GM12801 (cell line): Measurements from ENCODE around the gene MS4A12.

Experiments
- CTCF ChIP-seq: IDR thresholded peaks from one replicate; pipeline ENCODE4 v1.5.1; 2011; ENCODE audit warnings: control low read depth; ENCODE audit not compliant: insufficient read length; ENCODE audit errors: extremely low read depth

The MS4A12 gene

GRCh38 chr11:60492488-60493009 is at the start of gene MS4A12:
Gene MS4A12 (plus strand): TSS chr11:60492778. CDS start chr11:60497319, 4,541 bp downstream.
- TF ChIP-seq CTCF, result no peak

- TF ChIP-seq CTCF, result no peak
These were observed 45.5 kb upstream of the MS4A12 start for GRCh38 chr11:60447070-60447469.

GRCh38 chr11:60447846-60448245 is 44.7 kb upstream of the MS4A12 start:
- no peak for TF ChIP-seq CTCF

- no peak for TF ChIP-seq CTCF
These were observed 38.4 kb upstream of the MS4A12 start for GRCh38 chr11:60454212-60454611.

GRCh38 chr11:60455531-60456042 is 37.0 kb upstream of the MS4A12 start, which contains the start of gene MS4A1:
Gene MS4A1 (plus strand): TSS chr11:60455847. CDS start chr11:60462375, 6,528 bp downstream.
- no peak for TF ChIP-seq CTCF

- no peak for TF ChIP-seq CTCF
These were observed 35.0 kb upstream of the MS4A12 start for GRCh38 chr11:60457576-60457975.

- no peak for TF ChIP-seq CTCF
These were observed 33.2 kb upstream of the MS4A12 start for GRCh38 chr11:60459345-60459744.
